ENCODE results near the gene SIX6.

The SIX6 gene

GRCh38 chr14:60514741-60515491, 6.0 kb downstream of the SIX6 start:
- Histone ChIP-seq H3K9me3 (ENCODE audit: control insufficient read depth, insufficient read depth, low read depth, low read length) (no peaks in the 10 kb centered on the region), H3K27ac (ENCODE audit: extremely low read depth, low read depth, low read length) (peak overlapping the region; percentile 39; the same call in 1 of the 2 replicates), H3K4me3 (ENCODE audit: low read depth, low read length) (peak overlapping the region; percentile 43), H3K4me1 (ENCODE audit: control insufficient read depth, insufficient read depth, low read length) (0 out of 2 replicates have a peak, but pooled peaks cover 3% of the 10 kb centered on the region), H3K36me3 (ENCODE audit: control insufficient read depth in 2 of 2, insufficient read depth in 1 of 2, low read length in 2 of 2) (no peaks in the 10 kb centered on the region)
- ChIA-PET POLR2A (no interaction called here), CTCF (interaction anchor here (0.6 to 0.7 kb wide), 6 partner anchors 43 to 1648 kb away, joined by 3 to 4 read pairs (median 3); no protein-coding TSS in a partner anchor)
- TF ChIP-seq ZNF530 (tag by site-specific recombination; IDR thresholded peaks at IDR 0.05; ENCODE audit: low read depth) = no peak
- peak; percentile 34; the same call in 1 of the 2 replicates for TF ChIP-seq ZNF561 (tag by site-specific recombination; IDR thresholded peaks at IDR 0.05; ENCODE audit: borderline replicate concordance)
- peak; percentile 60 for TF ChIP-seq GLIS2 (tag by site-specific recombination; IDR thresholded peaks at IDR 0.05)
- TF ChIP-seq ZNF311 (tag by site-specific recombination; IDR thresholded peaks at IDR 0.05; ENCODE audit: borderline replicate concordance) = no peak
- TF ChIP-seq GFI1B (tag by site-specific recombination; IDR thresholded peaks at IDR 0.05) = no peak
- TF ChIP-seq ZNF366 (tag by site-specific recombination; conservative IDR thresholded peaks at IDR 0.05) = 0 out of 2 replicates have a peak, but pooled peaks have one; percentile 0
- no peak for TF ChIP-seq PRDM1 (tag by site-specific recombination; IDR thresholded peaks at IDR 0.05)
- TF ChIP-seq ZNF175 (tag by site-specific recombination; IDR thresholded peaks at IDR 0.05) = no peak
- no peak for TF ChIP-seq RBAK (tag by site-specific recombination; IDR thresholded peaks at IDR 0.05)
- peak; percentile 76 for TF ChIP-seq ZBTB8A (tag by site-specific recombination; IDR thresholded peaks at IDR 0.05)
- TF ChIP-seq ZNF514 (tag by site-specific recombination; IDR thresholded peaks at IDR 0.05) = no peak
- peak; percentile 30 for TF ChIP-seq ZBTB11 (tag by site-specific recombination; conservative IDR thresholded peaks at IDR 0.05; ENCODE audit: low read depth)
- TF ChIP-seq ZNF148 (tag by site-specific recombination; IDR thresholded peaks at IDR 0.05; ENCODE audit: borderline replicate concordance) = no peak
- peak; percentile 37; the same call in 1 of the 2 replicates for TF ChIP-seq ZEB2 (tag by site-specific recombination; IDR thresholded peaks at IDR 0.05)
- TF ChIP-seq SP3 (tag by site-specific recombination; IDR thresholded peaks at IDR 0.05) = peak; percentile 44
- peak; percentile 58 for TF ChIP-seq ZFHX2 (tag by site-specific recombination; conservative IDR thresholded peaks at IDR 0.05)
- peak; percentile 71 for TF ChIP-seq PATZ1 (tag by site-specific recombination; IDR thresholded peaks at IDR 0.05)
- no peak for TF ChIP-seq ZNF280C (tag by site-specific recombination; IDR thresholded peaks at IDR 0.05)
- no peak for TF ChIP-seq ZNF610 (tag by site-specific recombination; IDR thresholded peaks at IDR 0.05; ENCODE audit: borderline replicate concordance)
- no peak for TF ChIP-seq ZNF174 (tag by site-specific recombination; IDR thresholded peaks at IDR 0.05)
- no peak for TF ChIP-seq ZNF692 (tag by site-specific recombination; IDR thresholded peaks at IDR 0.05)
- peak; percentile 24; the same call in 1 of the 2 replicates for TF ChIP-seq ZBTB21 (tag by site-specific recombination; IDR thresholded peaks at IDR 0.05)
- TF ChIP-seq ZNF354C (tag by site-specific recombination; IDR thresholded peaks at IDR 0.05; ENCODE audit: borderline replicate concordance, low read depth) = no peak
- peak; percentile 40; the same call in 1 of the 2 replicates for TF ChIP-seq SP7 (tag by site-specific recombination; IDR thresholded peaks at IDR 0.05)
- TF ChIP-seq ZNF324 (tag by site-specific recombination; IDR thresholded peaks at IDR 0.05) = no peak
- no peak for TF ChIP-seq ZNF239 (tag by site-specific recombination; IDR thresholded peaks at IDR 0.05)

Data from HEK293 (cell line).